Stomach smooth muscle (tissue), 2 donors: Measurements from ENCODE around the gene C12orf56.

Source experiments
- H3K27ac ChIP-seq: one replicate; pipeline ENCODE4 v1.7.0; 2013; ENCODE audit warnings: mild to moderate bottlenecking, low read length, inconsistent platforms
- H3K27me3 ChIP-seq, 2 donors: one replicate each; pipeline ENCODE4 v1.7.0; 2013; ENCODE audit warnings: low read length in 2 of 2; ENCODE audit not compliant: insufficient read depth in 2 of 2, control insufficient read depth in 1 of 2
- H3K36me3 ChIP-seq, 2 donors: one replicate each; pipeline ENCODE4 v1.7.0; 2013; ENCODE audit warnings: low read length in 2 of 2; ENCODE audit not compliant: control insufficient read depth in 2 of 2, insufficient read depth in 2 of 2
- H3K4me1 ChIP-seq: one replicate; pipeline ENCODE4 v1.7.0; 2013; ENCODE audit warnings: low read length; ENCODE audit not compliant: control insufficient read depth, insufficient read depth
- H3K4me3 ChIP-seq, 2 donors: one replicate each; pipeline ENCODE4 v1.7.0; 2013; ENCODE audit warnings: low read length in 2 of 2
- H3K9ac ChIP-seq, 2 donors: one replicate each; pipeline ENCODE4 v1.7.0; 2013; ENCODE audit warnings: low read length in 2 of 2, mild to moderate bottlenecking in 1 of 2
- H3K9me3 ChIP-seq, 2 donors: one replicate each; pipeline ENCODE4 v1.7.0; 2013; ENCODE audit warnings: low read length in 2 of 2; ENCODE audit not compliant: control insufficient read depth in 2 of 2
- donor health status: healthy.
- donor health status: Pancreatic carcinoma.

The C12orf56 gene, protein sequence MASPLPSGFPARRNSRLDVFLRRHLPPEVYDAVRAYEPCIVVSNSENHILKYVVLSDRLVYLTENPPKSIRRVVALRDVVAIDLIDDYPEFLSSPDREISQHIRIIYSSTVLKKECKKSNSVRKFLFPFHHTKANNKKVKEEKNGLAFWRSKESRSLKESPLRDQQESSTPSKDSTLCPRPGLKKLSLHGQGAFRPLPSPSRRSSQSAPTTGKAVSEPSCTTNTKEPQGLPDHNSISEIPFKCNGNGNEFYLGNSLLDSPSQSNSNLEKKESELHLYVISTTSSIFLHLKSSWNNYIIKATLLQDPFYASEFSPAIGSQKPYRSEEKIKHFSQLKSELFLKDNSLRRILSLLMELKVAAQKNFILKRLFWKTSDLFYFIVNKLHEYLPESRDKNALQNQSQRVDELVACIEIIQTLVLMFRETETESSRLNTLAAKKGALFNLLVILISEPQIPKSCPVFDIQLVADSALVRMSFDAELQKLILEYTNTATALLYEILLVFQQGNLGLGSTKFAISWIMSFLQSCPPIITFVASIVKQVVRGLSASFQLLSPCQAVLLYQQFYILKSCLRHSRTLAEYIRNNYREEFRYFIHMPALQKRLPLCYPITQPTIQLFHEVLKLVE

DNA sequence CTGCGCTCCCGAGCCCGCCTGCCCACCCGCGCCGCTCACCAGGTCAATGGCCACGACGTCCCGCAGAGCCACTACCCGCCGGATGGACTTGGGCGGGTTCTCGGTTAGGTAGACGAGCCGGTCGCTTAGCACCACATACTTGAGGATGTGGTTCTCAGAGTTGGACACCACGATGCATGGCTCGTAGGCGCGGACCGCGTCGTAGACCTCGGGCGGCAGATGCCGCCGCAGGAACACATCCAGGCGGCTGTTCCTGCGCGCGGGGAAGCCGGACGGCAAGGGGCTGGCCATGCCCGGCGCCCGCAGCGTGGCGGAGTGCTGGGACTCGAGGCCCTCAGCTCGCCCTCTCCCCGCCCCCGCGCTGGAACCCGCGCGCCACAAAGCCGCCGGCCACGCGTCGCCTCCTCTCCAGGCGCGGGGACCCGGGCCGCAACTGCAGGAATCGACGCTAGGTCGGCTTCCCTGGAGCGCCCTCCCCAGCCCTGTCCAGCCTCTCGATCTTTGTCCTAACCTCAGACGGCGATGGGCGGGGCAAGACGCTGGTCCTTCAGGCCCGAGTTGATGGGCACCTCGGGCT is at the start of gene C12orf56:
Gene C12orf56 (minus strand): TSS at position 484 of the 577 bp plus-strand sequence. CDS start 193 bp downstream, at position 291.
- Histone ChIP-seq H3K4me1 (peaks cover 4% of the 10 kb centered on the region), H3K36me3 (no peaks in the 10 kb centered on the region), H3K27me3 (peaks cover 8 to 17% of the 10 kb centered on the region in 2 donors), H3K9ac (no peak within 1 kb of the TSS), H3K27ac (no peak within 1 kb of the TSS), H3K4me3 (peak within 1 kb of the TSS; percentile 25 to 55), H3K9me3 (no peaks in the 10 kb centered on the region)

DNA sequence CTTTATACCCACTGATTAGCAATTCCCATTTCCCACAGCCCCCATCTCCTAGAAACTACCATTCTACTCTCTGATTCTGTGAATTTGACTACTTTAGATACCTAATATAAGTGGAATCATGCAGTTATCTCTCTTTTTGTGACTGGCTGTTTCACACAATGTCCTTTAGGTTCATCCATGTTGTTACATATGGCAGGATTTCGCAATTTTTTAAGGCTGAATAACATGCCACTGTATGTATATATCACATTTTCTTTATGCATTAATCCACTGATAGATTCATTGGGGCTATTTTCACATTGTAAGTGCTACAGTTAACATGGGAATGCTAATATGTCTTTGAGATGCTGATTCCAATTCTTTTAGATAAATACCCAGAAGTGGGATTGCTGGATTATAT is 49.5 kb upstream of the C12orf56 start:
- no peaks in the 10 kb centered on the region for H3K27me3 ChIP-seq
- H3K27ac ChIP-seq, result no peak overlapping the region
- peaks cover 28 to 29% of the 10 kb centered on the region in 2 donors for H3K36me3 ChIP-seq
- no peak overlapping the region for H3K9ac ChIP-seq
- H3K4me1 ChIP-seq, result no peaks in the 10 kb centered on the region
- no peaks in the 10 kb centered on the region for H3K9me3 ChIP-seq
- H3K4me3 ChIP-seq, result no peak overlapping the region

GRCh38 chr12:64433915-64434314 is 43.4 kb upstream of the C12orf56 start:
- Histone ChIP-seq H3K4me1 (no peaks in the 10 kb centered on the region), H3K9me3 (no peaks in the 10 kb centered on the region), H3K27me3 (no peaks in the 10 kb centered on the region), H3K4me3 (no peak overlapping the region), H3K9ac (no peak overlapping the region), H3K27ac (no peak overlapping the region), H3K36me3 (peaks cover 34% of the 10 kb centered on the region in 2 donors)

DNA sequence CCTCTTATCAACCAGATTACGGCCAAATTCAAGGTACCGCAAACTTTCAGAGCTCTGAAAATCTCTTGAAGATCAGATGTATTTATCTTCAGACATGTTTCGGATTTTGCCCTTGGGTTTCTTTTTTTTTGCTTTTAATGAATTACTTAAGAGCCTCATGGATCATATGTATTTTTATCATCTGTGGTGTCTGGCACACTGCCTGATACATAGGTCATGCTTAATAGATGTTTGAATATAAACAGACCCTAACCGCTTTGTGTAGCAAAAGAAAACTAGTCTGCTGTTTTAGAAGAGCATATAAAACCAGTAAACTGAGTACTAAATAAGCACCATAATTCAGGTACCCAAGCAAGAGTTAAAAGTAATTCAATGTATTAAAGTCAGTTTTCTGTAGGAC is 41.2 kb upstream of the C12orf56 start:
- no peak overlapping the region for H3K27ac ChIP-seq
- H3K9ac ChIP-seq, result no peak overlapping the region
- no peak overlapping the region for H3K4me3 ChIP-seq
- H3K36me3 ChIP-seq, result peaks cover 29 to 30% of the 10 kb centered on the region in 2 donors
- H3K27me3 ChIP-seq, result no peaks in the 10 kb centered on the region
- H3K9me3 ChIP-seq, result no peaks in the 10 kb centered on the region
- no peaks in the 10 kb centered on the region for H3K4me1 ChIP-seq

- peaks cover 29 to 30% of the 10 kb centered on the region in 2 donors for H3K36me3 ChIP-seq
- no peaks in the 10 kb centered on the region for H3K4me1 ChIP-seq
Measured at GRCh38 chr12:64430886-64431285, 40.3 kb upstream of the C12orf56 start.

DNA sequence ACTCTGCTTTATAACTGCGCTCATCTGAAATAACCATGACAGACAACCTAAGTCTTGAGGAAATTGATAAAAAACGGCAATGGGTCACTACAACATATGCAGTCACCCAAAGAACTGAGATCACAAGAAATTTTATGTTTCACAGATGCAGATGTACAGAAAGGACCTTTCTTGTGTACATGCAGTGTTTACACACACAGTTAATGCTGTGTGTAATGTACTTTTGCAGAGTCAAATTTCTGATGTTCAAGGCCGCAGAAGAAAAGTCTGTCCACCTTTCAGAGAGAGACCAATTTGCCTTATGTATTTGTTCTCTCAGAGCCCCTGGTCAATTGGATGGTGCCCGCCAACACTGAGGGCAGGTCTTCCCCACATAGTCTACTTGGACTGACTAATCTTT is 38.4 kb upstream of the C12orf56 start:
- peaks cover 40 to 46% of the 10 kb centered on the region in 2 donors for H3K36me3 ChIP-seq
- H3K4me1 ChIP-seq, result no peaks in the 10 kb centered on the region
- no peak overlapping the region for H3K9ac ChIP-seq
- no peaks in the 10 kb centered on the region for H3K9me3 ChIP-seq
- no peak overlapping the region for H3K27ac ChIP-seq
- H3K4me3 ChIP-seq, result no peak overlapping the region
- no peaks in the 10 kb centered on the region for H3K27me3 ChIP-seq

More at GRCh38 chr12:64430886-64431285, 40.3 kb upstream of the C12orf56 start:
- no peaks in the 10 kb centered on the region for H3K9me3 ChIP-seq
- no peaks in the 10 kb centered on the region for H3K27me3 ChIP-seq
- H3K4me3 ChIP-seq, result no peak overlapping the region
- H3K27ac ChIP-seq, result no peak overlapping the region
- H3K9ac ChIP-seq, result no peak overlapping the region

DNA sequence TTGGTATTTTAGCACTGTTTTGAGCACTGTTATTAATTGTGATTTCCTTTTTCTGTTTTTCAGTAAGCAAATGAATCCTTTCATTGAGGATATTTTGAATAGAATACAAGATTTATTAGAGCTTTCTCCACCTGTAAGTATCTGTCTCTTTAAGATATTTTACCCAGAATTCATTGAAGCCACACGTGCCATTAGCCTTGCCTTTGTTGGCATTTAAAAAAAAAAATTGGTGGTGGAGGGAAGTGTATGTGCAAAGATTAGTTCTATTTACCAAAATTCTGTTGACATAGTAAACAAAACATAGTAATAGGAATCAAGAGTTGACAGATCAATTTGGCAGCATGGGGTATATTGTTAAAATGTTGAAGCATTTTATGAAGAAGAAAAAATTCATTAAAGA is 37.4 kb upstream of the C12orf56 start:
- no peaks in the 10 kb centered on the region for H3K27me3 ChIP-seq
- H3K9me3 ChIP-seq, result no peaks in the 10 kb centered on the region
- no peak overlapping the region for H3K9ac ChIP-seq
- H3K4me3 ChIP-seq, result no peak overlapping the region
- H3K27ac ChIP-seq, result no peak overlapping the region
- H3K36me3 ChIP-seq, result peaks cover 38 to 45% of the 10 kb centered on the region in 2 donors
- no peaks in the 10 kb centered on the region for H3K4me1 ChIP-seq

GRCh38 chr12:64419696-64420095 is 29.1 kb upstream of the C12orf56 start:
- Histone ChIP-seq H3K27ac (no peak overlapping the region), H3K4me3 (no peak overlapping the region), H3K9ac (no peak overlapping the region), H3K4me1 (no peaks in the 10 kb centered on the region), H3K36me3 (peaks cover 20 to 53% of the 10 kb centered on the region in 2 donors), H3K9me3 (no peaks in the 10 kb centered on the region), H3K27me3 (no peaks in the 10 kb centered on the region)

DNA sequence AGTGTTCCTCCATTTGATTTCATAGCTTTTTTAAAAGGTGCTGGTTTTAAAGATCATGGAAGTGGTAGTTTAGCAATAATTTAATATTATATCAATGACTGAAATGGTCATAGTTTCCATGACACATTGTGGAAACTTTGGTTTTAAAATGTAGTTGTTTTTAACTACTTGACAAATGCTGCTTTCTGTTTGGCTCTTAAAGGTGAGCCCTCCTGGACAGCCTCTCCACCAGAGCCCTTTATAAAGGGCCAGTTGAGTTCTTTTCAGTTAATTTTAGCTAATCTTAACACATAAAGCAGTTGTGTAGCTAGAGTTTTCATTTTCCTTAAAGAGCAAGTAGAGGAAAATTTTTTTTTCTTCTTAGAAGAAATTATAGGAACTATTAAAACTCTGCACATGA is 27.7 kb upstream of the C12orf56 start:
- Histone ChIP-seq H3K9ac (no peak overlapping the region), H3K27ac (no peak overlapping the region), H3K4me1 (no peaks in the 10 kb centered on the region), H3K27me3 (no peaks in the 10 kb centered on the region), H3K36me3 (peaks cover 13 to 47% of the 10 kb centered on the region in 2 donors), H3K9me3 (no peaks in the 10 kb centered on the region), H3K4me3 (no peak overlapping the region)

DNA sequence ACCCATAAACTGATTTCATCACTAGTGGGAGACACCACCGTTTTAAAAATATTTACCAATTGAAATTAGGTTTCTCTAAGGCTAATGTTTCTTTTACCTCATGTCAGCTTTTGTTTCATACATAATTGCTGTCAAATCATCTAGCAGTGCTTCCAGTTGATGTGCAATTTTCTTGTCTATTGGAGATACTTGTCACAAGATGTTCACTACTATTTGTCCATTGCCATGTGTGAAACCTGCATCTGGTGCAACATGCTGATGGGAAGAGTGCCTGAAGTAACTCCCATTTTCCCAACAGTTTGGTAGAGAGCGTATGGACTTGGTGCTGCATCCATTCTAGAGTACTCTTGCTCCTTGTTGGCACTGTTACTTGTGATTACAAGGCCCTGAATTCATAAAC is 23.3 kb upstream of the C12orf56 start:
- Histone ChIP-seq H3K9ac (no peak overlapping the region), H3K4me3 (no peak overlapping the region), H3K9me3 (no peaks in the 10 kb centered on the region), H3K27me3 (no peaks in the 10 kb centered on the region), H3K36me3 (peaks cover 21 to 44% of the 10 kb centered on the region in 2 donors), H3K27ac (no peak overlapping the region), H3K4me1 (no peaks in the 10 kb centered on the region)
